GM12878 (cell line): ENCODE results near the gene MATN1. TPM values are rescaled to one million over a fixed set of nuclear protein-coding genes. Genes with fewer than 3 reads are reported as not detected.
A peak's percentile ranks its signal among the peaks of the same experiment; 100 is the strongest.

Experiments
- BACH1 ChIP-seq: fragments of 450-650 bp; IDR thresholded peaks from 2 replicates; pipeline ENCODE4 v1.6.1; 2017; ENCODE audit warnings: mild to moderate bottlenecking, borderline replicate concordance
- BHLHE40 ChIP-seq, 2 experiments: fragments of 450-650 bp in 1 of 2; IDR thresholded peaks; 2 replicates each; pipeline ENCODE4 v1.6.1; 2011 to 2017; ENCODE audit warnings: low read depth in 2 of 2, borderline replicate concordance in 1 of 2, improper control_type of control experiment in 1 of 2, low read length in 1 of 2, mild to moderate bottlenecking in 1 of 2
- CHD2 ChIP-seq: IDR thresholded peaks from 2 replicates; pipeline ENCODE4 v1.6.1; 2011; ENCODE audit warnings: low read depth, low read length, improper control_type of control experiment, borderline replicate concordance
- EGR1 ChIP-seq, 2 experiments: IDR thresholded peaks; 1 replicate in 1 of 2; 2 replicates in 1 of 2; pipeline ENCODE4 v1.6.1; 2011 to 2012; ENCODE audit warnings: low read depth in 2 of 2, low read length in 2 of 2, borderline replicate concordance in 1 of 2, mild to moderate bottlenecking in 1 of 2, moderate library complexity in 1 of 2
- HDAC2 ChIP-seq: fragments of 200-600 bp; sonication (generic); IDR thresholded peaks from 2 replicates; pipeline ENCODE4 v1.6.1; 2017
- NBN ChIP-seq: fragments of 450-650 bp; IDR thresholded peaks from 2 replicates; pipeline ENCODE4 v1.6.1; 2016
- NR2F1 ChIP-seq: fragments of 450-650 bp; conservative IDR thresholded peaks from 2 replicates; pipeline ENCODE4 v1.6.1; 2017; ENCODE audit warnings: mild to moderate bottlenecking
- PAX5 ChIP-seq: IDR thresholded peaks from 2 replicates; pipeline ENCODE4 v1.6.1; 2011; ENCODE audit warnings: low read depth, low read length, borderline replicate concordance
- POLR2AphosphoS5 ChIP-seq: IDR thresholded peaks from 2 replicates; pipeline ENCODE4 v1.6.1; 2011; ENCODE audit warnings: mild to moderate bottlenecking, low read length, inconsistent platforms
- RAD51 ChIP-seq: fragments of 450-650 bp; IDR thresholded peaks from 2 replicates; pipeline ENCODE4 v1.6.1; 2016; ENCODE audit warnings: moderate library complexity, mild to moderate bottlenecking, inconsistent platforms
- RCOR1 ChIP-seq: conservative IDR thresholded peaks from 2 replicates; pipeline ENCODE4 v1.6.1; 2012; ENCODE audit warnings: low read depth, low read length, improper control_type of control experiment
- TBL1XR1 ChIP-seq: IDR thresholded peaks from 2 replicates; pipeline ENCODE4 v1.6.1; 2012; ENCODE audit warnings: low read depth, low read length, improper control_type of control experiment
- polyA plus RNA-seq, 11 experiments: library from polyadenylated mRNA; depleted of rRNA in 4 of 11; unstranded in 6 of 11; stranded (reverse) in 5 of 11; fragments of >200 nt; fragmentation: Nextera tagmentation in 4 of 11; fragmentation: Illumina TruSeq in 1 of 11; extraction: Ambion mirVana in 4 of 11; extraction: Trizol in 1 of 11; gene quantifications; 1 replicate in 1 of 11; 2 replicates in 10 of 11; pipeline versions ENCODE4 v1.2.1 to v1.2.3, GENCODE V29; 2011 to 2016; ENCODE audit warnings: inconsistent platforms in 2 of 11, missing spikeins in 2 of 11, low read depth in 1 of 11
- total RNA-seq, 4 experiments: library from RNA; depleted of rRNA in 3 of 4; stranded (reverse); fragments of >200 nt in 3 of 4; fragmentation: Illumina TruSeq in 1 of 4; extraction: Trizol in 1 of 4; gene quantifications; 2 replicates each; pipeline versions ENCODE4 v1.2.1 to v1.2.3, GENCODE V29; 2013 to 2021
- TF ChIP-seq, protein P1 (sequence below): fragments of 450-650 bp; IDR thresholded peaks from 2 replicates; pipeline ENCODE4 v1.6.1; 2016; ENCODE audit warnings: mild to moderate bottlenecking, moderate library complexity, borderline replicate concordance
- TF ChIP-seq, protein P2 (sequence below): IDR thresholded peaks from 2 replicates; pipeline ENCODE4 v1.6.1; 2011; ENCODE audit warnings: borderline replicate concordance, low read depth, mild to moderate bottlenecking, moderate library complexity, mixed read lengths, low read length; ENCODE audit not compliant: insufficient read depth; ENCODE audit errors: extremely low read length
- TF ChIP-seq, protein P3 (sequence below): fragments of 450-650 bp; formaldehyde crosslinking; IDR thresholded peaks from 2 replicates; pipeline ENCODE4 v1.4.0; 2022; ENCODE audit warnings: mild to moderate bottlenecking, moderate library complexity
- TF ChIP-seq, protein P4 (sequence below): IDR thresholded peaks from 2 replicates; pipeline ENCODE4 v1.6.1; 2011; ENCODE audit warnings: low read depth, mild to moderate bottlenecking, low read length, moderate library complexity, borderline replicate concordance; ENCODE audit errors: extremely low read depth
- TF ChIP-seq, protein P5 (sequence below): fragments of 450-650 bp; IDR thresholded peaks from 2 replicates; pipeline ENCODE4 v1.6.1; 2017; ENCODE audit warnings: mild to moderate bottlenecking, moderate library complexity

MATN1 gene
- total and polyA plus RNA-seq, 10 of the 15 experiments (the other 5 are each of a cell fraction or from before 2014, with no cell fraction given) = 0.04 to 0.50 (median 0.10) TPM; not detected in 1

DNA sequence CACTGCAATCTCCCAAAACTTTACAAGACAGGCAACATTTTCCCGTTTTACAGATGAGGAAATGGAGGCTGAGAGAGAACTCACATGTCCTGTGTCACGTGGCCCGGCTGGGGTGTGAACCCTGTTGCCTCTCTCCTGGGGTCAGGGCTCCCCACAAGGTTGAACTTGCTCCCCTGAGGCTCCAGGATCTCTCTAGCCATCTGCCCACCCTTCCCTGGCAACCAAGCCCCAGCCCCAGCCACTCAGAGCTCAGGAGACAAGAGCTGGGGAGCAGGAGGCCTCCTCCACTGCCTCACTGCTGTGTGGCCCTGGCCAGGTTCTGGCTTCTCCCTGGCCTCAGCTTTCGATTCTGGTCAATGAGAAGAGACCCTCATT, 22.4 kb upstream of the MATN1 start (continued):
- TF ChIP-seq, protein P1, sequence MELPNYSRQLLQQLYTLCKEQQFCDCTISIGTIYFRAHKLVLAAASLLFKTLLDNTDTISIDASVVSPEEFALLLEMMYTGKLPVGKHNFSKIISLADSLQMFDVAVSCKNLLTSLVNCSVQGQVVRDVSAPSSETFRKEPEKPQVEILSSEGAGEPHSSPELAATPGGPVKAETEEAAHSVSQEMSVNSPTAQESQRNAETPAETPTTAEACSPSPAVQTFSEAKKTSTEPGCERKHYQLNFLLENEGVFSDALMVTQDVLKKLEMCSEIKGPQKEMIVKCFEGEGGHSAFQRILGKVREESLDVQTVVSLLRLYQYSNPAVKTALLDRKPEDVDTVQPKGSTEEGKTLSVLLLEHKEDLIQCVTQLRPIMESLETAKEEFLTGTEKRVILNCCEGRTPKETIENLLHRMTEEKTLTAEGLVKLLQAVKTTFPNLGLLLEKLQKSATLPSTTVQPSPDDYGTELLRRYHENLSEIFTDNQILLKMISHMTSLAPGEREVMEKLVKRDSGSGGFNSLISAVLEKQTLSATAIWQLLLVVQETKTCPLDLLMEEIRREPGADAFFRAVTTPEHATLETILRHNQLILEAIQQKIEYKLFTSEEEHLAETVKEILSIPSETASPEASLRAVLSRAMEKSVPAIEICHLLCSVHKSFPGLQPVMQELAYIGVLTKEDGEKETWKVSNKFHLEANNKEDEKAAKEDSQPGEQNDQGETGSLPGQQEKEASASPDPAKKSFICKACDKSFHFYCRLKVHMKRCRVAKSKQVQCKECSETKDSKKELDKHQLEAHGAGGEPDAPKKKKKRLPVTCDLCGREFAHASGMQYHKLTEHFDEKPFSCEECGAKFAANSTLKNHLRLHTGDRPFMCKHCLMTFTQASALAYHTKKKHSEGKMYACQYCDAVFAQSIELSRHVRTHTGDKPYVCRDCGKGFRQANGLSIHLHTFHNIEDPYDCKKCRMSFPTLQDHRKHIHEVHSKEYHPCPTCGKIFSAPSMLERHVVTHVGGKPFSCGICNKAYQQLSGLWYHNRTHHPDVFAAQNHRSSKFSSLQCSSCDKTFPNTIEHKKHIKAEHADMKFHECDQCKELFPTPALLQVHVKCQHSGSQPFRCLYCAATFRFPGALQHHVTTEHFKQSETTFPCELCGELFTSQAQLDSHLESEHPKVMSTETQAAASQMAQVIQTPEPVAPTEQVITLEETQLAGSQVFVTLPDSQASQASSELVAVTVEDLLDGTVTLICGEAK = no peak
- TF ChIP-seq TBL1XR1 = peak; percentile 7; the same call in 1 of the 2 replicates
- TF ChIP-seq NBN = no peak
- TF ChIP-seq BACH1 = no peak
- TF ChIP-seq POLR2AphosphoS5 = 0 out of 2 replicates have a peak, but pooled peaks have one; percentile 50
- no peak for TF ChIP-seq RCOR1
- TF ChIP-seq PAX5 = no peak
- TF ChIP-seq, protein P2, sequence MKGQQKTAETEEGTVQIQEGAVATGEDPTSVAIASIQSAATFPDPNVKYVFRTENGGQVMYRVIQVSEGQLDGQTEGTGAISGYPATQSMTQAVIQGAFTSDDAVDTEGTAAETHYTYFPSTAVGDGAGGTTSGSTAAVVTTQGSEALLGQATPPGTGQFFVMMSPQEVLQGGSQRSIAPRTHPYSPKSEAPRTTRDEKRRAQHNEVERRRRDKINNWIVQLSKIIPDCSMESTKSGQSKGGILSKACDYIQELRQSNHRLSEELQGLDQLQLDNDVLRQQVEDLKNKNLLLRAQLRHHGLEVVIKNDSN = peak; percentile 87
- TF ChIP-seq EGR1 (IDR thresholded peaks at IDR 0.05; ENCODE audit: borderline replicate concordance in 1 of 2, low read depth in 2 of 2, low read length in 2 of 2) = no peak
- peak; percentile 46 for TF ChIP-seq NR2F1
- TF ChIP-seq, protein P3, sequence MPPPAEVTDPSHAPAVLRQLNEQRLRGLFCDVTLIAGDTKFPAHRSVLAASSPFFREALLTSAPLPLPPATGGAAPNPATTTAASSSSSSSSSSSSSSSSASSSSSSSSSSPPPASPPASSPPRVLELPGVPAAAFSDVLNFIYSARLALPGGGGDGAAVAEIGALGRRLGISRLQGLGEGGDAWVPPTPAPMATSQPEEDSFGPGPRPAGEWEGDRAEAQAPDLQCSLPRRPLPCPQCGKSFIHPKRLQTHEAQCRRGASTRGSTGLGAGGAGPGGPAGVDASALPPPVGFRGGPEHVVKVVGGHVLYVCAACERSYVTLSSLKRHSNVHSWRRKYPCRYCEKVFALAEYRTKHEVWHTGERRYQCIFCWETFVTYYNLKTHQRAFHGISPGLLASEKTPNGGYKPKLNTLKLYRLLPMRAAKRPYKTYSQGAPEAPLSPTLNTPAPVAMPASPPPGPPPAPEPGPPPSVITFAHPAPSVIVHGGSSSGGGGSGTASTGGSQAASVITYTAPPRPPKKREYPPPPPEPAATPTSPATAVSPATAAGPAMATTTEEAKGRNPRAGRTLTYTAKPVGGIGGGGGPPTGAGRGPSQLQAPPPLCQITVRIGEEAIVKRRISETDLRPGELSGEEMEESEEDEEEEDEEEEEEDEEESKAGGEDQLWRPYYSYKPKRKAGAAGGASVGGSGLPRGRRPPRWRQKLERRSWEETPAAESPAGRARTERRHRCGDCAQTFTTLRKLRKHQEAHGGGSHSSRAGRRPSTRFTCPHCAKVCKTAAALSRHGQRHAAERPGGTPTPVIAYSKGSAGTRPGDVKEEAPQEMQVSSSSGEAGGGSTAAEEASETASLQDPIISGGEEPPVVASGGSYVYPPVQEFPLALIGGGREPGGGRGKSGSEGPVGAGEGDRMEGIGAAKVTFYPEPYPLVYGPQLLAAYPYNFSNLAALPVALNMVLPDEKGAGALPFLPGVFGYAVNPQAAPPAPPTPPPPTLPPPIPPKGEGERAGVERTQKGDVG (CRISPR knock-in tag) = no peak
- no peak for TF ChIP-seq BHLHE40 (IDR thresholded peaks at IDR 0.05; ENCODE audit: borderline replicate concordance in 1 of 2, low read depth in 2 of 2, low read length in 1 of 2)
- no peak for TF ChIP-seq HDAC2
- TF ChIP-seq, protein P4, sequence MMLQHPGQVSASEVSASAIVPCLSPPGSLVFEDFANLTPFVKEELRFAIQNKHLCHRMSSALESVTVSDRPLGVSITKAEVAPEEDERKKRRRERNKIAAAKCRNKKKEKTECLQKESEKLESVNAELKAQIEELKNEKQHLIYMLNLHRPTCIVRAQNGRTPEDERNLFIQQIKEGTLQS = peak; percentile 61; the same call in 1 of the 2 replicates
- TF ChIP-seq CHD2 = no peak
- TF ChIP-seq RAD51 = peak; percentile 94
- TF ChIP-seq, protein P5, sequence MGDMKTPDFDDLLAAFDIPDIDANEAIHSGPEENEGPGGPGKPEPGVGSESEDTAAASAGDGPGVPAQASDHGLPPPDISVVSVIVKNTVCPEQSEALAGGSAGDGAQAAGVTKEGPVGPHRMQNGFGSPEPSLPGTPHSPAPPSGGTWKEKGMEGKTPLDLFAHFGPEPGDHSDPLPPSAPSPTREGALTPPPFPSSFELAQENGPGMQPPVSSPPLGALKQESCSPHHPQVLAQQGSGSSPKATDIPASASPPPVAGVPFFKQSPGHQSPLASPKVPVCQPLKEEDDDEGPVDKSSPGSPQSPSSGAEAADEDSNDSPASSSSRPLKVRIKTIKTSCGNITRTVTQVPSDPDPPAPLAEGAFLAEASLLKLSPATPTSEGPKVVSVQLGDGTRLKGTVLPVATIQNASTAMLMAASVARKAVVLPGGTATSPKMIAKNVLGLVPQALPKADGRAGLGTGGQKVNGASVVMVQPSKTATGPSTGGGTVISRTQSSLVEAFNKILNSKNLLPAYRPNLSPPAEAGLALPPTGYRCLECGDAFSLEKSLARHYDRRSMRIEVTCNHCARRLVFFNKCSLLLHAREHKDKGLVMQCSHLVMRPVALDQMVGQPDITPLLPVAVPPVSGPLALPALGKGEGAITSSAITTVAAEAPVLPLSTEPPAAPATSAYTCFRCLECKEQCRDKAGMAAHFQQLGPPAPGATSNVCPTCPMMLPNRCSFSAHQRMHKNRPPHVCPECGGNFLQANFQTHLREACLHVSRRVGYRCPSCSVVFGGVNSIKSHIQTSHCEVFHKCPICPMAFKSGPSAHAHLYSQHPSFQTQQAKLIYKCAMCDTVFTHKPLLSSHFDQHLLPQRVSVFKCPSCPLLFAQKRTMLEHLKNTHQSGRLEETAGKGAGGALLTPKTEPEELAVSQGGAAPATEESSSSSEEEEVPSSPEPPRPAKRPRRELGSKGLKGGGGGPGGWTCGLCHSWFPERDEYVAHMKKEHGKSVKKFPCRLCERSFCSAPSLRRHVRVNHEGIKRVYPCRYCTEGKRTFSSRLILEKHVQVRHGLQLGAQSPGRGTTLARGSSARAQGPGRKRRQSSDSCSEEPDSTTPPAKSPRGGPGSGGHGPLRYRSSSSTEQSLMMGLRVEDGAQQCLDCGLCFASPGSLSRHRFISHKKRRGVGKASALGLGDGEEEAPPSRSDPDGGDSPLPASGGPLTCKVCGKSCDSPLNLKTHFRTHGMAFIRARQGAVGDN = peak; percentile 77; the same call in 1 of the 2 replicates
